K562 (cell line): ENCODE measurements around the gene NEIL1.
"Not testable (repeated sequence)": the region's sequence is repeated elsewhere in the genome, so short reads cannot be mapped to it uniquely, and the experiment has no call there.

ENCODE experiments used
- EZH2 ChIP-seq: IDR thresholded peaks from 2 replicates; pipeline ENCODE4 v1.6.1; 2012; ENCODE audit warnings: low read depth, mild to moderate bottlenecking, inconsistent platforms, low read length, borderline replicate concordance
- JUNB ChIP-seq: fragments of 450-650 bp; formaldehyde crosslinking; conservative IDR thresholded peaks from 2 replicates; pipeline ENCODE4 v1.4.0; 2020; ENCODE audit warnings: mild to moderate bottlenecking
- POLR2AphosphoS2 ChIP-seq: IDR thresholded peaks from 2 replicates; pipeline ENCODE4 v1.6.1; 2012; ENCODE audit warnings: low read length, improper control_type of control experiment

DNA sequence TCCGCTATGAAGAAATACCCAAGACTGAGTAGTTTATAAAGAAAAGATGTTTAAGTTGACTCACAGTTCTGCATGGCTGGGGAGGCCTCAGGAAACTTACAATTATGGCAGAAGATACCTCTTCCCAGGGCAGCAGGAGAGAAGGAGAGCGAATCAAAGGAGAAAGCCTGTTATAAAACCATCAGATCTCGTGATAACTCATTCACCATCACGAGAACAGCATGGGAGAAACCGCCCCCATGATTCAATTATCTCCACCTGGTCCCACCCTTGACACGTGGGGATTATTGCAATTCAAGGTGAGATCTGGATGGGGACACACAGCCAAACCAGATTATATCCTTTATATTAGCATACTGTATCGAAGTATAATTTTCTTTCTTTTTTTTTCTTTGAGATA lies 14.7 kb upstream of the NEIL1 start:
- not testable (repeated sequence) for TF ChIP-seq JUNB (CRISPR knock-in tag); POLR2AphosphoS2; EZH2
